ENCODE data around the gene NFE2L3. TPM values are rescaled to one million over a fixed set of nuclear protein-coding genes. Genes with fewer than 3 reads are reported as not detected.
"Not testable (repeated sequence)": the region's sequence is repeated elsewhere in the genome, so short reads cannot be mapped to it uniquely, and the experiment has no call there.

The NFE2L3 gene
- total RNA-seq, 2 donors from 2014 or later = 18.5 to 22.2 TPM

GRCh38 chr7:26151650-26151952 is 397 bp upstream of the NFE2L3 start:
- DNase-seq (no peak), ATAC-seq (replicated peaks in 1 of 2) (no peak)
- H3K4me3 Mint-ChIP-seq = peak overlapping the region; percentile 89 to 90
- peaks cover 44% of the 10 kb centered on the region for H3K4me1 Mint-ChIP-seq (ENCODE audit: low read depth)
- H3K36me3 Mint-ChIP-seq (ENCODE audit: insufficient read depth in 2 of 2) = peaks cover 5 to 8% of the 10 kb centered on the region in 2 donors
- peak overlapping the region; percentile 74 for H3K27ac Mint-ChIP-seq
- H3K9me3 Mint-ChIP-seq = no peaks in the 10 kb centered on the region
- no peaks in the 10 kb centered on the region for H3K27me3 Mint-ChIP-seq (ENCODE audit: low read depth)

GRCh38 chr7:26152782-26153240 is 813 bp downstream of the NFE2L3 start:
- H3K4me3 Mint-ChIP-seq = peak overlapping the region; percentile 91 to 97
- peaks cover 56% of the 10 kb centered on the region for H3K4me1 Mint-ChIP-seq (ENCODE audit: low read depth)
- peak; percentile 57 to 59 for DNase-seq
- H3K27ac Mint-ChIP-seq = peak overlapping the region; percentile 94
- not testable (repeated sequence) for H3K27me3 Mint-ChIP-seq (ENCODE audit: low read depth); H3K36me3 Mint-ChIP-seq (ENCODE audit: insufficient read depth in 2 of 2); H3K9me3 Mint-ChIP-seq
- ATAC-seq (replicated peaks in 1 of 2) = peak; percentile 33 to 35

GRCh38 chr7:26153241-26153822 is 1.3 kb downstream of the NFE2L3 start:
- H3K27ac Mint-ChIP-seq = peak overlapping the region; percentile 94
- DNase-seq (peak in 1 of 2 donors; percentile 36), ATAC-seq (replicated peaks in 1 of 2) (peak; percentile 27 to 58)
- peak overlapping the region; percentile 91 to 97 for H3K4me3 Mint-ChIP-seq
- H3K4me1 Mint-ChIP-seq (ENCODE audit: low read depth) = peaks cover 62% of the 10 kb centered on the region
- no peaks in the 10 kb centered on the region for H3K9me3 Mint-ChIP-seq
- peaks cover 5 to 10% of the 10 kb centered on the region in 2 donors for H3K36me3 Mint-ChIP-seq (ENCODE audit: insufficient read depth in 2 of 2)
- no peaks in the 10 kb centered on the region for H3K27me3 Mint-ChIP-seq (ENCODE audit: low read depth)

- ATAC-seq (replicated peaks in 1 of 2) = peak; percentile 14 to 32
- H3K36me3 Mint-ChIP-seq (ENCODE audit: insufficient read depth in 2 of 2) = peaks cover 4 to 11% of the 10 kb centered on the region in 2 donors
Observed at GRCh38 chr7:26153823-26154783, 2.1 kb downstream of the NFE2L3 start.

GRCh38 chr7:26155531-26156375 is 3.8 kb downstream of the NFE2L3 start:
- Mint-ChIP-seq H3K27me3 (ENCODE audit: low read depth) (no peaks in the 10 kb centered on the region), H3K27ac (peak overlapping the region; percentile 95), H3K4me1 (ENCODE audit: low read depth) (peaks cover 83% of the 10 kb centered on the region), H3K36me3 (ENCODE audit: insufficient read depth in 2 of 2) (peaks cover 4 to 11% of the 10 kb centered on the region in 2 donors), H3K4me3 (peak overlapping the region; percentile 91 to 97), H3K9me3 (no peaks in the 10 kb centered on the region)
- DNase-seq = no peak
- no peak for ATAC-seq (replicated peaks in 1 of 2)

More at GRCh38 chr7:26153823-26154783, 2.1 kb downstream of the NFE2L3 start:
- no peaks in the 10 kb centered on the region for H3K9me3 Mint-ChIP-seq
- H3K4me3 Mint-ChIP-seq = peak overlapping the region; percentile 91 to 97
- peak; percentile 29 to 40 for DNase-seq
- peaks cover 69% of the 10 kb centered on the region for H3K4me1 Mint-ChIP-seq (ENCODE audit: low read depth)
- no peaks in the 10 kb centered on the region for H3K27me3 Mint-ChIP-seq (ENCODE audit: low read depth)
- peak overlapping the region; percentile 94 for H3K27ac Mint-ChIP-seq

GRCh38 chr7:26156451-26157420 is 4.7 kb downstream of the NFE2L3 start:
- Mint-ChIP-seq H3K36me3 (ENCODE audit: insufficient read depth in 2 of 2) (peaks cover 2 to 11% of the 10 kb centered on the region in 2 donors), H3K27me3 (ENCODE audit: low read depth) (no peaks in the 10 kb centered on the region), H3K27ac (peak overlapping the region; percentile 95), H3K9me3 (no peaks in the 10 kb centered on the region), H3K4me1 (ENCODE audit: low read depth) (peaks cover 82% of the 10 kb centered on the region), H3K4me3 (peak overlapping the region; percentile 91 to 97)
- peak; percentile 53 to 60 for DNase-seq
- peak; percentile 36 to 51 for ATAC-seq (replicated peaks in 1 of 2)

- peak overlapping the region; percentile 91 to 97 for H3K4me3 Mint-ChIP-seq
- no peaks in the 10 kb centered on the region for H3K27me3 Mint-ChIP-seq (ENCODE audit: low read depth)
- H3K36me3 Mint-ChIP-seq (ENCODE audit: insufficient read depth in 2 of 2) = peaks cover 2 to 11% of the 10 kb centered on the region in 2 donors
- DNase-seq (no peak), ATAC-seq (replicated peaks in 1 of 2) (no peak)
- peaks cover 89% of the 10 kb centered on the region for H3K4me1 Mint-ChIP-seq (ENCODE audit: low read depth)
- H3K9me3 Mint-ChIP-seq = no peaks in the 10 kb centered on the region
- peak overlapping the region; percentile 95 for H3K27ac Mint-ChIP-seq
Observed at GRCh38 chr7:26157520-26158105, 5.6 kb downstream of the NFE2L3 start.

- Mint-ChIP-seq H3K27ac (peak overlapping the region; percentile 3), H3K27me3 (ENCODE audit: low read depth) (no peaks in the 10 kb centered on the region), H3K4me3 (peak overlapping the region; percentile 30 to 53), H3K4me1 (ENCODE audit: low read depth) (peaks cover 90% of the 10 kb centered on the region), H3K36me3 (ENCODE audit: insufficient read depth in 2 of 2) (peaks cover 1 to 11% of the 10 kb centered on the region in 2 donors), H3K9me3 (peaks cover 0 to 1% of the 10 kb centered on the region in 2 donors)
- DNase-seq = no peak
- no peak for ATAC-seq (replicated peaks in 1 of 2)
Observed at GRCh38 chr7:26159243-26159642, 7.2 kb downstream of the NFE2L3 start.

GRCh38 chr7:26160896-26161295 is 8.9 kb downstream of the NFE2L3 start:
- no peak for ATAC-seq (replicated peaks in 1 of 2)
- H3K27ac Mint-ChIP-seq = no peak overlapping the region
- peaks cover 1 to 2% of the 10 kb centered on the region in 2 donors for H3K9me3 Mint-ChIP-seq
- no peaks in the 10 kb centered on the region for H3K27me3 Mint-ChIP-seq (ENCODE audit: low read depth)
- no peak for DNase-seq
- H3K4me3 Mint-ChIP-seq = no peak overlapping the region
- H3K4me1 Mint-ChIP-seq (ENCODE audit: low read depth) = peaks cover 81% of the 10 kb centered on the region
- peaks cover 2 to 12% of the 10 kb centered on the region in 2 donors for H3K36me3 Mint-ChIP-seq (ENCODE audit: insufficient read depth in 2 of 2)

- peaks cover 2 to 12% of the 10 kb centered on the region in 2 donors for H3K36me3 Mint-ChIP-seq (ENCODE audit: insufficient read depth in 2 of 2)
- H3K4me3 Mint-ChIP-seq = no peak overlapping the region
- no peak overlapping the region for H3K27ac Mint-ChIP-seq
- H3K4me1 Mint-ChIP-seq (ENCODE audit: low read depth) = peaks cover 81% of the 10 kb centered on the region
- DNase-seq (no peak), ATAC-seq (replicated peaks in 1 of 2) (no peak)
- H3K9me3 Mint-ChIP-seq = peaks cover 1 to 2% of the 10 kb centered on the region in 2 donors
- H3K27me3 Mint-ChIP-seq (ENCODE audit: low read depth) = no peaks in the 10 kb centered on the region
Observed at GRCh38 chr7:26162431-26162830, 10.4 kb downstream of the NFE2L3 start.

GRCh38 chr7:26163804-26164203 is 11.8 kb downstream of the NFE2L3 start:
- H3K4me3 Mint-ChIP-seq; ATAC-seq (replicated peaks in 1 of 2); DNase-seq; H3K9me3 Mint-ChIP-seq; H3K27me3 Mint-ChIP-seq (ENCODE audit: low read depth); H3K27ac Mint-ChIP-seq: not testable (repeated sequence)
- Mint-ChIP-seq H3K36me3 (ENCODE audit: insufficient read depth in 2 of 2) (peaks cover 2 to 10% of the 10 kb centered on the region in 2 donors), H3K4me1 (ENCODE audit: low read depth) (peaks cover 75% of the 10 kb centered on the region)

Data from activated T-cell treated with anti-CD3 and anti-CD28 coated beads, Interleukin-2, amount 50 U/mL, for 72 hours (primary cell).